GM13977 (cell line): ENCODE results near the gene NKAIN2.

Source experiments
- DNase-seq: peaks from one replicate; pipeline ENCODE4 v3.0.0; 2012; ENCODE audit warnings: low spot score
- in situ Hi-C: fragments of 300-500 bp; cut with MboI; formaldehyde crosslinking; loops from one replicate; pipeline ENCODE4 v1.12.0; 2022; ENCODE audit warnings: low sequenced_read_pairs, low pct_unique_long_range_greater_than_20kb, mixed read lengths, inconsistent platforms; ENCODE audit not compliant: unreplicated experiment
- TF ChIP-seq, protein P1 (sequence below): IDR thresholded peaks from 2 replicates; pipeline ENCODE4 v1.5.1; 2012; ENCODE audit warnings: mild to moderate bottlenecking, control low read depth; ENCODE audit not compliant: insufficient read depth; ENCODE audit errors: extremely low read depth, missing control alignments

The NKAIN2 gene

DNA sequence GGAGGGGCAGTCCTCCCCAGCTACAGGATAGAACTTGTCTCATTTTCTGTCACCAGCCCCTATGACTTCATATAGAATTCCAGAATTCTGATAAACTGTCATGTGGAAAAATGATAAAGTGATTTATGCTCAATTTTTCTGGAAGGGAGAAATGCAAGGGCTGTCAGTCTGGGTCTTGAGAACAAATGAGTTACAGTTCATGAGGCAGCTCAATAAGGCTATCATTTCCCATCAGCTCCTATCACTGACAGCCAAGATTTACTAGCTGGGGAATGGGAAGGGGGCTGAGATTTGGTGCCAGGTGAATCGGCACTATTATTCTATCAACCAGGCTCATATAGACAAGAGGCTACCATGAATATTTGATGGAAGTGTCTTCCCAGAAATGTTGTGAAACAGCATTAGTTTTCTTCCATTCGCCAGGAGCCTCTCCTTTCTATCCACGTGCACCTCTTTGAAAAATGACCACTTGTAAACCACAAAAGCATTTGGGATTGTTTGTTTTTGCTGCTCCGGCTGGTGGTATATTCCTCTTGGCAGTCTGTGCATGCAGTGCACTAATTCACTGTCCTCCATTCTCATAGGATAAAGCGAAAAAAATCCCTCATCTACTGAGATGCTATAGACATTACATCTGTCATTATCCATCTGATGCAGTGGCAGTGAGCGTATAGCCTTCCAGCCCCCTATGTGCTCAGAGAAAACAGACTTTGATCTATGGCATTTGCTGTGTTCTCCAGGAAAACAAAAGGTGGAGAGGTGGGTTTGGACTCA, 629.9 kb downstream of the NKAIN2 start:
- in situ Hi-C loops = no loop called here
- no peak for DNase-seq
- TF ChIP-seq, protein P1, sequence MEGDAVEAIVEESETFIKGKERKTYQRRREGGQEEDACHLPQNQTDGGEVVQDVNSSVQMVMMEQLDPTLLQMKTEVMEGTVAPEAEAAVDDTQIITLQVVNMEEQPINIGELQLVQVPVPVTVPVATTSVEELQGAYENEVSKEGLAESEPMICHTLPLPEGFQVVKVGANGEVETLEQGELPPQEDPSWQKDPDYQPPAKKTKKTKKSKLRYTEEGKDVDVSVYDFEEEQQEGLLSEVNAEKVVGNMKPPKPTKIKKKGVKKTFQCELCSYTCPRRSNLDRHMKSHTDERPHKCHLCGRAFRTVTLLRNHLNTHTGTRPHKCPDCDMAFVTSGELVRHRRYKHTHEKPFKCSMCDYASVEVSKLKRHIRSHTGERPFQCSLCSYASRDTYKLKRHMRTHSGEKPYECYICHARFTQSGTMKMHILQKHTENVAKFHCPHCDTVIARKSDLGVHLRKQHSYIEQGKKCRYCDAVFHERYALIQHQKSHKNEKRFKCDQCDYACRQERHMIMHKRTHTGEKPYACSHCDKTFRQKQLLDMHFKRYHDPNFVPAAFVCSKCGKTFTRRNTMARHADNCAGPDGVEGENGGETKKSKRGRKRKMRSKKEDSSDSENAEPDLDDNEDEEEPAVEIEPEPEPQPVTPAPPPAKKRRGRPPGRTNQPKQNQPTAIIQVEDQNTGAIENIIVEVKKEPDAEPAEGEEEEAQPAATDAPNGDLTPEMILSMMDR = no peak

DNA sequence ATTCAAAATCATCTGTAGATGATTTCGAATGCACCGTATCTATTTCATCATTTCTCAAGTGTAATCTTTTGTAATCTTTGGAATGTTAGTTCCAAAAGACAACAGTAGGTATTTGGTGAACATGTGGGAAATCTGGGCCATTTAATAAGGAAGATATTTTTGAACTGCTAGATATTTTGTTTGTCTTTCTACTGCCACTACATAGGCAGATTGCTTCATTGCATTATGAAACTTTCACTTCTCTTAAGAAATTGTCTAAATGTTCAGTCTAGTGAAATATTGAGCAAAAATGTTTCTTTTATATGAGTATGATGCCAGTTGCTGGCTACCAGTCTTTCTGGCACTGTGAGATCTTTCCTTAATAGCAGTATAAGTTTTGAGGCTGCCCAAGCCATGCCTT, 630.8 kb downstream of the NKAIN2 start:
- in situ Hi-C loops = no loop called here
- DNase-seq = no peak
- TF ChIP-seq, protein P1 = no peak

DNA sequence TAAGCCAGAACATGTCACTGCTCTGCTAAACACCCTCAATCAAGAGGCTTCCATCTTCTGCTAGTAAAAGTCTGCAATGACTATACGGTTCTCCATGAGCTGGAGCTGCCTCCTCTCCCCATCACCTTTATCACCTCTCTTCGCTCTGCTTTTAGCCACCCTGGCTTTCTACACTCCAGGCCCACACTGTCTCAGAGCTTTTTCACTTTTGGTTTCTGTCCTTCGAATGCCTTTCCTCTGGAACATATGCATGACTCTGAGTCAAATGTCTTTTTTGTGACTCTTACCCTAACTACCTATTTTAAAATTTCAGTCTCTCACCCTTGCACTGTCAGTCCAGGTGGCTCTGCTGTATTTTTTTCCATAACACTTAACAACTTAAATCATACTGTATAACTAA, 633.1 kb downstream of the NKAIN2 start:
- in situ Hi-C loops = no loop called here
- TF ChIP-seq, protein P1 = no peak
- no peak for DNase-seq

DNA sequence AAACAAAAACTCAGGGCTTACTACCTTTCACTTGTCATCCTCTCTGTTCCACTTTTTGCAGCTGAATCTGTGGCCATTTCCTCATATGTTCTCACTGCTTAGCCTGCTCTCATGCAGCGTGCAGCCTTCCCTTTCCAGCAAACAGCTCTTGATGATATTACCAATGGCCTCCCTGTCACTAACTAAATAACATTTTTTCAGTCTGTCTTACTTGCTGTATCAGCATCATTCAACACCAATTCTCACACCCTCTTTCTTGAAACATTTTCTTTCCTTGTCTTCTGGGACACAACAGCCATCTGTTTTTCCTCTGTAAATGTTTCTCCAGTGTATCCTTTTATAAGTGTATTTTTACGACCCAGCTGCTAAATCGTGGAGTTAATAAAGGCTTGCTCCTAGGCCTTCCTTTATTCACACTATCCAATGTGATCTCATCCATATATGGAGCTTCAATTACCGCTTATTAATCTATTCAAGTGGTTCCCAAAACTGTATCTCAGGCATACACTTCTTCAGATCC, 634.9 kb downstream of the NKAIN2 start:
- no peak for DNase-seq
- in situ Hi-C loops = no loop called here
- TF ChIP-seq, protein P1 = no peak

DNA sequence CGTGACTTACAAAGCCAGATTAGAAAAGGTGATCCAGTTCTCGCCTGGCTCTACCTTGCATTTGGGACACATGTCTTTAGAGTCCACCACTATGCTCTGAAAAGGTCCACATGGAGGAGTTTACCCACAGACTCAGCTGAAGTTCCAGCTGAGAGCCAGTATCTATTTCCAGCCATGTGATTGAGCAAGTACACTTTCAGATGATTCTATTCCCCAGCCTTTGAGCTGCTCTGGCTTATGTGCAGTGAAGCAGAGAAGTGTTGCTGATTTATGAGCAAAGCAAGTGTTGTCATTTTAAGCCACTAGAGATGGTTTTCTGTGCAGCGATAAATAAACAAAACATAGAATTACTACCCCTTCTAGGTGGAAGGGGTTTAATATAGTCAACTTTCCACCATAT, 637.8 kb downstream of the NKAIN2 start:
- TF ChIP-seq, protein P1 = no peak
- DNase-seq = no peak
- in situ Hi-C loops = no loop called here

DNA sequence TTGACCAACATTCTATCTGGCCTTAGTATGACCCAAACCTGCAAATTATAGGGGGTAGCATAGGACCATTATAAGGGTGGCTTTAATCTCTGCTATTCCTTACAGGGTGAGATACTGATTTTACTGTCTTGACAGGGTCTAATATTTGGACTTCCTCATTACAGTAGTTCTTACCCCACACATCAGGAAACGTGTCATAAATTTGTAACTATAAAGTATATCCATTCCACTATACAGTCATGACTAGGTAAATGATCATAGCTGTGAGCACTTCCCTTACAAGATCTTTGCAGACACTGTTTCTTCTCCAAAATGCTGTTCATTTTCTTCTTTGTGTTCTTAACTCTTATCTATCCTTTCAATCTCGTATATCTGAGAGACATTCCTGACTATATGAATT, 639.9 kb downstream of the NKAIN2 start:
- in situ Hi-C loops = no loop called here
- TF ChIP-seq, protein P1 = no peak
- no peak for DNase-seq

DNA sequence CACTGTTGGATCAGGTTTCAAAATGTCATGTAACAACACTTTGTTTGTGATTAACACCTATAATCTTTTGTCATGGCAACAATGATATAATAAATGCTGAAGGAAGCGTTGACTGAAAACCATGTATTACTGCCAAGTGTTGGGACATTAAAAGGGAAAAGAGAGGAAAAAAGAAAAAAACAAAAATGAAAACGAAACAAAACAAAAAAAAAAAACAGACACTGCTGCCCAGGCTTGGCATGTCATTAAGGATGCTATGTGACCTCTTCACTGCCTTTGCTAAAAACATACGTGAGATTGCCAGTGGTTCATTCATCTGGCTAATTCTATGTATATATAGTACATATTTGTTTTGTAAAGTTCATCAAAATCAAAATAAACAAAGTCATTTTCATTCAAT, 641.9 kb downstream of the NKAIN2 start:
- in situ Hi-C loops = no loop called here
- DNase-seq = no peak

More for the DNA sequence above, 641.9 kb downstream of the NKAIN2 start:
- TF ChIP-seq, protein P1 = no peak
